Ishikawa (cell line): ENCODE data around the gene LCE1A.

Experiments used
- CEBPB ChIP-seq: IDR thresholded peaks from 2 replicates; pipeline ENCODE4 v1.6.1; 2012
- CREB1 ChIP-seq: IDR thresholded peaks from 2 replicates; pipeline ENCODE4 v1.6.1; 2012; ENCODE audit warnings: low read depth
- EP300 ChIP-seq: IDR thresholded peaks from 2 replicates; pipeline ENCODE4 v1.6.1; 2012; ENCODE audit warnings: borderline replicate concordance
- FOXM1 ChIP-seq: IDR thresholded peaks from 2 replicates; pipeline ENCODE4 v1.6.1; 2012; ENCODE audit warnings: low read depth, borderline replicate concordance
- MAX ChIP-seq: IDR thresholded peaks from 2 replicates; pipeline ENCODE4 v1.6.1; 2012
- NFIC ChIP-seq: IDR thresholded peaks from 2 replicates; pipeline ENCODE4 v1.6.1; 2012
- RAD21 ChIP-seq: IDR thresholded peaks from 2 replicates; pipeline ENCODE4 v1.6.1; 2012; ENCODE audit warnings: low read depth
- TAF1 ChIP-seq: IDR thresholded peaks from 2 replicates; pipeline ENCODE4 v1.6.1; 2012; ENCODE audit warnings: low read depth, mild to moderate bottlenecking
- TCF12 ChIP-seq: IDR thresholded peaks from 2 replicates; pipeline ENCODE4 v1.6.1; 2012; ENCODE audit warnings: low read depth
- TEAD4 ChIP-seq: IDR thresholded peaks from 2 replicates; pipeline ENCODE4 v1.6.1; 2012
- YY1 ChIP-seq: IDR thresholded peaks from 2 replicates; pipeline ENCODE4 v1.6.1; 2012; ENCODE audit warnings: low read depth
- ZBTB7A ChIP-seq: IDR thresholded peaks from 2 replicates; pipeline ENCODE4 v1.6.1; 2012; ENCODE audit warnings: low read depth
- TF ChIP-seq, protein P1 (sequence below): IDR thresholded peaks from 2 replicates; pipeline ENCODE4 v1.6.1; 2012; ENCODE audit warnings: low read depth, mild to moderate bottlenecking
- TF ChIP-seq, protein P2 (sequence below): IDR thresholded peaks from 2 replicates; pipeline ENCODE4 v1.6.1; 2012

GRCh38 chr1:152777510-152778137, 49.6 kb upstream of the LCE1A start:
- TF ChIP-seq TCF12, result no peak
- no peak for TF ChIP-seq FOXM1
- no peak for TF ChIP-seq NFIC
- TF ChIP-seq MAX, result no peak
- TF ChIP-seq, protein P1, sequence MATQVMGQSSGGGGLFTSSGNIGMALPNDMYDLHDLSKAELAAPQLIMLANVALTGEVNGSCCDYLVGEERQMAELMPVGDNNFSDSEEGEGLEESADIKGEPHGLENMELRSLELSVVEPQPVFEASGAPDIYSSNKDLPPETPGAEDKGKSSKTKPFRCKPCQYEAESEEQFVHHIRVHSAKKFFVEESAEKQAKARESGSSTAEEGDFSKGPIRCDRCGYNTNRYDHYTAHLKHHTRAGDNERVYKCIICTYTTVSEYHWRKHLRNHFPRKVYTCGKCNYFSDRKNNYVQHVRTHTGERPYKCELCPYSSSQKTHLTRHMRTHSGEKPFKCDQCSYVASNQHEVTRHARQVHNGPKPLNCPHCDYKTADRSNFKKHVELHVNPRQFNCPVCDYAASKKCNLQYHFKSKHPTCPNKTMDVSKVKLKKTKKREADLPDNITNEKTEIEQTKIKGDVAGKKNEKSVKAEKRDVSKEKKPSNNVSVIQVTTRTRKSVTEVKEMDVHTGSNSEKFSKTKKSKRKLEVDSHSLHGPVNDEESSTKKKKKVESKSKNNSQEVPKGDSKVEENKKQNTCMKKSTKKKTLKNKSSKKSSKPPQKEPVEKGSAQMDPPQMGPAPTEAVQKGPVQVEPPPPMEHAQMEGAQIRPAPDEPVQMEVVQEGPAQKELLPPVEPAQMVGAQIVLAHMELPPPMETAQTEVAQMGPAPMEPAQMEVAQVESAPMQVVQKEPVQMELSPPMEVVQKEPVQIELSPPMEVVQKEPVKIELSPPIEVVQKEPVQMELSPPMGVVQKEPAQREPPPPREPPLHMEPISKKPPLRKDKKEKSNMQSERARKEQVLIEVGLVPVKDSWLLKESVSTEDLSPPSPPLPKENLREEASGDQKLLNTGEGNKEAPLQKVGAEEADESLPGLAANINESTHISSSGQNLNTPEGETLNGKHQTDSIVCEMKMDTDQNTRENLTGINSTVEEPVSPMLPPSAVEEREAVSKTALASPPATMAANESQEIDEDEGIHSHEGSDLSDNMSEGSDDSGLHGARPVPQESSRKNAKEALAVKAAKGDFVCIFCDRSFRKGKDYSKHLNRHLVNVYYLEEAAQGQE, result no peak
- TF ChIP-seq, protein P2, sequence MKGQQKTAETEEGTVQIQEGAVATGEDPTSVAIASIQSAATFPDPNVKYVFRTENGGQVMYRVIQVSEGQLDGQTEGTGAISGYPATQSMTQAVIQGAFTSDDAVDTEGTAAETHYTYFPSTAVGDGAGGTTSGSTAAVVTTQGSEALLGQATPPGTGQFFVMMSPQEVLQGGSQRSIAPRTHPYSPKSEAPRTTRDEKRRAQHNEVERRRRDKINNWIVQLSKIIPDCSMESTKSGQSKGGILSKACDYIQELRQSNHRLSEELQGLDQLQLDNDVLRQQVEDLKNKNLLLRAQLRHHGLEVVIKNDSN, result no peak
- TF ChIP-seq CREB1, result no peak
- no peak for TF ChIP-seq TAF1
- no peak for TF ChIP-seq YY1
- no peak for TF ChIP-seq EP300
- no peak for TF ChIP-seq RAD21
- no peak for TF ChIP-seq TEAD4
- no peak for TF ChIP-seq ZBTB7A
- TF ChIP-seq CEBPB, result no peak
